A204.1 (cell line): ENCODE data around the gene SYNE2.

Source experiments
- FAIRE-seq: peaks from 2 replicates; lab custom pipeline; 2012; peaks lifted over from hg19 to GRCh38; lab: Jason Lieb, UNC

Gene SYNE2

DNA sequence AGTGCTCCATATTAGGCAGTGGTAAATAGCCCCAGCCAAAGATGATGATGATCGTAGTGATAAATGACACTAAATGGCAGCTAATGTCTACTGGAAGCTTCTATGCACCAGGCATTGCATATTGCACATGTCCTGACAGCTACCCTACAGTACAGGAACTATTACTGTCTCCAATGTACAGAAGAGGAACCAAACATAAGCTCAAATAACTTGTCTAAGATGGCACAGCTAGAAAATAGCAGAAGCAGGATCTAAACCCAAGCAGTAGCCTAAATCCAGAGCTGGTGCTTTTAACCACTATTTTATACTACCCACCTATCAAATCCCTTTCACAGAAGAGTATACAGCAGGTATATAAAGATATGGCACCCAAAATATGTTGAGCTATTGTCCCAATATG, 412.4 kb downstream of the SYNE2 start:
- no peak for FAIRE-seq

DNA sequence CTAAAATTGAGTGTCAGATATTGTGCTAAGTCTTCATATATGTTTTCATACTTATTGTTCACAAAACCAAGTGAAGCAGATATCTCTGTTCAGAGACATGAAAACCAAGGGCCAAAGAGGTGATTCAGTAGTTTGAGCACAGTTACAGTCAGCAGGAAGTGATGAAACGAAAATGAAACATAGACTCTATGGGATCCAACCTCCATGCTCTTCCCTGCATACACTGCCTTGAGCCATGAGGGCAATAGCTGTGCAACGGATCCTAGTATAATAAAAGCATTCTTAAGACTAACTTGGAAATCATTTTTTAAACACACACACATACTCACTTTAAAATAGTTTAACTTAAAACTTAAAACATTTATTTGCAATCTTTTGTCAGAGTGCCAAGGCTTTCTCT, 413.4 kb downstream of the SYNE2 start:
- FAIRE-seq, result no peak

DNA sequence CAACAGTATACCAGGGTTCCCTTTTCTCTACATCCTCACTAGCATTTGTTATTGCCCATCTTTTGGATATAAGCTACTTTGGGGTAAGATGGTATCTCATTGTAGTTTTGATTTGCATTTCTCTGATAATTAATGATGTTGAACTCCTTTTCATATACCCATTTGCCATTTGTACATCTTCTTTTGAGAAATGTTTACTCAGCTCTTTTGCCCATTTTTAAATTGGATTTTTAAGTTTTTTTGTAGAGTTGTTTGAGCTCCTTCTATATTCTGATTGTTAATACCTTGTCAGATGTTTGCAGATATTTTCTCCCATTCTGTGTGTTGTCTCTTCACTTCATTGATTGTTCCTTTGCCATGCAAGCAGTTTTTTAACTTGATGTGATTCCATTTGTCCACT, 419.2 kb downstream of the SYNE2 start:
- no peak for FAIRE-seq
